ENCODE measurements around the gene PRSS56. TPM values are rescaled to one million over a fixed set of nuclear protein-coding genes. Genes with fewer than 3 reads are reported as not detected.

PRSS56 gene
- total RNA-seq, 1 donor from 2014 or later, result not detected

GRCh38 chr2:232489516-232490220, 30.5 kb upstream of the PRSS56 start:
- FAIRE-seq, result no peak
- no peak overlapping the region for H3K4me3 ChIP-seq (ENCODE audit: low read depth, low read length)
- no peak for TF ChIP-seq CTCF (IDR thresholded peaks at IDR 0.05; ENCODE audit: insufficient read depth, low read length, severe bottlenecking)
- H3K36me3 ChIP-seq (ENCODE audit: control insufficient read depth, insufficient read depth, low read length), result no peaks in the 10 kb centered on the region
- no peak for DNase-seq (ENCODE audit: low read depth)
- H3K27me3 ChIP-seq (ENCODE audit: control insufficient read depth, insufficient read depth, low read length), result peaks cover 30% of the 10 kb centered on the region

- H3K4me3 ChIP-seq (ENCODE audit: low read depth, low read length), result no peak overlapping the region
- no peaks in the 10 kb centered on the region for H3K36me3 ChIP-seq (ENCODE audit: control insufficient read depth, insufficient read depth, low read length)
- DNase-seq (ENCODE audit: low read depth) (no peak), FAIRE-seq (no peak)
- TF ChIP-seq CTCF (IDR thresholded peaks at IDR 0.05; ENCODE audit: insufficient read depth, low read length, severe bottlenecking), result no peak
- peaks cover 23% of the 10 kb centered on the region for H3K27me3 ChIP-seq (ENCODE audit: control insufficient read depth, insufficient read depth, low read length)
These were observed 29.7 kb upstream of the PRSS56 start for GRCh38 chr2:232490221-232491138.

GRCh38 chr2:232491139-232491780, 28.9 kb upstream of the PRSS56 start:
- FAIRE-seq, result no peak
- Histone ChIP-seq H3K27me3 (ENCODE audit: control insufficient read depth, insufficient read depth, low read length) (peaks cover 17% of the 10 kb centered on the region), H3K36me3 (ENCODE audit: control insufficient read depth, insufficient read depth, low read length) (no peaks in the 10 kb centered on the region), H3K4me3 (ENCODE audit: low read depth, low read length) (no peak overlapping the region)
- TF ChIP-seq CTCF (IDR thresholded peaks at IDR 0.05; ENCODE audit: insufficient read depth, low read length, severe bottlenecking), result no peak
- no peak for DNase-seq (ENCODE audit: low read depth)

- Histone ChIP-seq H3K4me3 (ENCODE audit: low read depth, low read length) (no peak overlapping the region), H3K27me3 (ENCODE audit: control insufficient read depth, insufficient read depth, low read length) (peaks cover 8% of the 10 kb centered on the region), H3K36me3 (ENCODE audit: control insufficient read depth, insufficient read depth, low read length) (no peaks in the 10 kb centered on the region)
- TF ChIP-seq CTCF (IDR thresholded peaks at IDR 0.05; ENCODE audit: insufficient read depth, low read length, severe bottlenecking), result no peak
- no peak for DNase-seq (ENCODE audit: low read depth)
- FAIRE-seq, result no peak
These were observed 27.8 kb upstream of the PRSS56 start for GRCh38 chr2:232492236-232492848.

GRCh38 chr2:232492963-232493700, 27.1 kb upstream of the PRSS56 start:
- Histone ChIP-seq H3K4me3 (ENCODE audit: low read depth, low read length) (no peak overlapping the region), H3K27me3 (ENCODE audit: control insufficient read depth, insufficient read depth, low read length) (peaks cover 6% of the 10 kb centered on the region), H3K36me3 (ENCODE audit: control insufficient read depth, insufficient read depth, low read length) (no peaks in the 10 kb centered on the region)
- TF ChIP-seq CTCF (IDR thresholded peaks at IDR 0.05; ENCODE audit: insufficient read depth, low read length, severe bottlenecking), result no peak
- no peak for FAIRE-seq
- DNase-seq (ENCODE audit: low read depth), result no peak
